ENCODE measurements around the gene ABCA7. TPM values are rescaled to one million over a fixed set of nuclear protein-coding genes. Genes with fewer than 3 reads are reported as not detected.

The ABCA7 gene
- total RNA-seq, 1 donor from 2014 or later: 16.7 TPM

DNA sequence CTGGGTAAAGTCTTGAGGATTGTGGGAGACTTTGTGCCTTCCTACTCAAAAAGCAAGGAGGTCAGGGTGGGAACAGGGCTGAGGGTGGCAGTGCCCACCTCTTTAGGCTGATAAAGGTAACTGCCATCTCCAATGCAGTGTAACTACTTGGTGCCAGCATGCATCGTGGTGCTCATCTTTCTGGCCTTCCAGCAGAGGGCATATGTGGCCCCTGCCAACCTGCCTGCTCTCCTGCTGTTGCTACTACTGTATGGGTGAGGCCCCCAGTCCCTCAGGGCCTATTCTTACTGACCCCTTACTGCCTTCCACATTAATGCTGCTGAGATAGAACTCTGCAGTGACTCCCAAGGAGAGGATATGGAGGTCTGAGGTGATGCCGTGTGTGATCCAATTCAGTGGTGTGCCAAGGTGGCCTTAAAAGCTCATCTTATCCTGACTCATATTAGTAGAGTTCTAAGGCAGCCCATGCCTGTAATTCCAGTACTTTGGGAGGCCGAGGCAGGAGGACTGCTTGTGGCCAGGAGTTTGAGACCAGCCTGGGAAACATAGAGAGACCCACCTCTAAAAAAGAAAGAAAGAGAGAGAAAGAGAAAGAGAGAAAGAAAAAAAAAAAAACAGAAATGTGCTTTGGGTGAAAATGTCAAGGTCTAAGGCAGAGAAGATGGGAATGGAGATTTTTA is 17.4 kb downstream of the ABCA7 start:
- TF ChIP-seq, protein P1, sequence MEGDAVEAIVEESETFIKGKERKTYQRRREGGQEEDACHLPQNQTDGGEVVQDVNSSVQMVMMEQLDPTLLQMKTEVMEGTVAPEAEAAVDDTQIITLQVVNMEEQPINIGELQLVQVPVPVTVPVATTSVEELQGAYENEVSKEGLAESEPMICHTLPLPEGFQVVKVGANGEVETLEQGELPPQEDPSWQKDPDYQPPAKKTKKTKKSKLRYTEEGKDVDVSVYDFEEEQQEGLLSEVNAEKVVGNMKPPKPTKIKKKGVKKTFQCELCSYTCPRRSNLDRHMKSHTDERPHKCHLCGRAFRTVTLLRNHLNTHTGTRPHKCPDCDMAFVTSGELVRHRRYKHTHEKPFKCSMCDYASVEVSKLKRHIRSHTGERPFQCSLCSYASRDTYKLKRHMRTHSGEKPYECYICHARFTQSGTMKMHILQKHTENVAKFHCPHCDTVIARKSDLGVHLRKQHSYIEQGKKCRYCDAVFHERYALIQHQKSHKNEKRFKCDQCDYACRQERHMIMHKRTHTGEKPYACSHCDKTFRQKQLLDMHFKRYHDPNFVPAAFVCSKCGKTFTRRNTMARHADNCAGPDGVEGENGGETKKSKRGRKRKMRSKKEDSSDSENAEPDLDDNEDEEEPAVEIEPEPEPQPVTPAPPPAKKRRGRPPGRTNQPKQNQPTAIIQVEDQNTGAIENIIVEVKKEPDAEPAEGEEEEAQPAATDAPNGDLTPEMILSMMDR (IDR thresholded peaks at IDR 0.05): peak; percentile 57
- H3K4me3 Mint-ChIP-seq (ENCODE audit: unreplicated experiment): no peak overlapping the region
- no peaks in the 10 kb centered on the region for H3K9me3 Mint-ChIP-seq (ENCODE audit: unreplicated experiment)
- H3K4me1 Mint-ChIP-seq (ENCODE audit: unreplicated experiment): no peaks in the 10 kb centered on the region
- H3K27me3 Mint-ChIP-seq (ENCODE audit: unreplicated experiment): no peaks in the 10 kb centered on the region
- no peaks in the 10 kb centered on the region for H3K36me3 Mint-ChIP-seq (ENCODE audit: unreplicated experiment)
- H3K27ac Mint-ChIP-seq (ENCODE audit: unreplicated experiment): no peak overlapping the region
- DNase-seq (ENCODE audit: extremely low spot score, unreplicated experiment): no peak

DNA sequence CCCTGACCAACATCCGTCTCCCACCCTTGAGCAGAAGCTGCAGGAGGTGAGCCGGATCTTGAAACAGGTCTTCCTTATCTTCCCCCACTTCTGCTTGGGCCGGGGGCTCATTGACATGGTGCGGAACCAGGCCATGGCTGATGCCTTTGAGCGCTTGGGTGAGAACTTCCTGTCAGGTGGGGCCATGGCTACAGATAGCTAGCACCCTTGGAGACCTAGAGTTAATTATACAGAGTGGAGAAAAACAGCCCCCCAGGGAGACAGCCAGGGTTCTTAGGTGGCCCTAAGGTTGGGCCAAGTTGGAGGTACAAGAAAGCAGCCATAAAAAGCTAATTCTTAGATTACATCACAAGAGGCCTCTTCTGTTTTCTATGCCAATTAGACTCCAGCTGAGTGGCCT is 18.2 kb downstream of the ABCA7 start:
- no peaks in the 10 kb centered on the region for H3K27me3 Mint-ChIP-seq (ENCODE audit: unreplicated experiment)
- H3K9me3 Mint-ChIP-seq (ENCODE audit: unreplicated experiment): no peaks in the 10 kb centered on the region
- H3K4me3 Mint-ChIP-seq (ENCODE audit: unreplicated experiment): no peak overlapping the region
- H3K27ac Mint-ChIP-seq (ENCODE audit: unreplicated experiment): no peak overlapping the region
- no peaks in the 10 kb centered on the region for H3K4me1 Mint-ChIP-seq (ENCODE audit: unreplicated experiment)
- no peak for DNase-seq (ENCODE audit: extremely low spot score, unreplicated experiment)
- TF ChIP-seq, protein P1 (IDR thresholded peaks at IDR 0.05): no peak
- no peaks in the 10 kb centered on the region for H3K36me3 Mint-ChIP-seq (ENCODE audit: unreplicated experiment)

DNA sequence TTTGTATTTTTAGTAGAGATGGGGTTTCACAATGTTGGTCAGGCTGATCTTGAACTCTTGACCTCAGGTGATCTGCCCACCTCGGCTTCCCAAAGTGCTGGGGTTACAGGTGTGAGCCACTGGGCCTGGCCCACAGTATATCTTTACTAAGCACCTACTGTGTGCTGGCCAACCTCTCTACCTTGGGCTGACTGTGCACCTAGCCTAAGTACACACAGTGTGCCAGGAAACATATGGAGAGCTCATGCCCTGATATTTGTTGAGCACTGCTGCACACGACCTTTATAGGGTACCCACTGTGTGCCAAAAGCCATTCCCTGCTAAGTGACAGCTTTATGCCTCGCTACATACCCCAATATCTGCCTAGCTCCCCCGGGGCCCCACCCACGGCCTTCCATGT is 20.8 kb downstream of the ABCA7 start:
- Mint-ChIP-seq H3K4me3 (ENCODE audit: unreplicated experiment) (no peak overlapping the region), H3K4me1 (ENCODE audit: unreplicated experiment) (peaks cover 6% of the 10 kb centered on the region), H3K9me3 (ENCODE audit: unreplicated experiment) (no peaks in the 10 kb centered on the region), H3K36me3 (ENCODE audit: unreplicated experiment) (no peaks in the 10 kb centered on the region), H3K27ac (ENCODE audit: unreplicated experiment) (no peak overlapping the region), H3K27me3 (ENCODE audit: unreplicated experiment) (no peaks in the 10 kb centered on the region)
- TF ChIP-seq, protein P1 (IDR thresholded peaks at IDR 0.05): no peak
- no peak for DNase-seq (ENCODE audit: extremely low spot score, unreplicated experiment)

DNA sequence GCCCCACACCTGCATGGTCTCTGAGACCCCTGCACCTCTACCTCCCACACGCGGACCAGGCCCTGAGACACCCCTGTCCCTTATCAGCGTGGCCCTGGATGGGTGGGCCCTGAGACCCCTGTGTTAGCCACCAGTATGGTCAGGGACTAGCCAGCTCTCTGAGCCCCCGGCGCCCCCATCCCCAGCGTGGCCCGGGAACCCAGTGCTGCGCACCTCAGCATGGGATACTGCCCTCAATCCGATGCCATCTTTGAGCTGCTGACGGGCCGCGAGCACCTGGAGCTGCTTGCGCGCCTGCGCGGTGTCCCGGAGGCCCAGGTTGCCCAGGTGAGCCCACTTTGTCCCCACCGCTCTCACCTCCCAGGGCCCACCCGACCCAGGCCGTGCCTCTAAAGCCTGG is 22.1 kb downstream of the ABCA7 start:
- no peaks in the 10 kb centered on the region for H3K9me3 Mint-ChIP-seq (ENCODE audit: unreplicated experiment)
- no peak overlapping the region for H3K4me3 Mint-ChIP-seq (ENCODE audit: unreplicated experiment)
- TF ChIP-seq, protein P1 (IDR thresholded peaks at IDR 0.05): no peak
- no peaks in the 10 kb centered on the region for H3K36me3 Mint-ChIP-seq (ENCODE audit: unreplicated experiment)
- H3K27me3 Mint-ChIP-seq (ENCODE audit: unreplicated experiment): no peaks in the 10 kb centered on the region
- no peak overlapping the region for H3K27ac Mint-ChIP-seq (ENCODE audit: unreplicated experiment)
- DNase-seq (ENCODE audit: extremely low spot score, unreplicated experiment): no peak
- peaks cover 11% of the 10 kb centered on the region for H3K4me1 Mint-ChIP-seq (ENCODE audit: unreplicated experiment)

DNA sequence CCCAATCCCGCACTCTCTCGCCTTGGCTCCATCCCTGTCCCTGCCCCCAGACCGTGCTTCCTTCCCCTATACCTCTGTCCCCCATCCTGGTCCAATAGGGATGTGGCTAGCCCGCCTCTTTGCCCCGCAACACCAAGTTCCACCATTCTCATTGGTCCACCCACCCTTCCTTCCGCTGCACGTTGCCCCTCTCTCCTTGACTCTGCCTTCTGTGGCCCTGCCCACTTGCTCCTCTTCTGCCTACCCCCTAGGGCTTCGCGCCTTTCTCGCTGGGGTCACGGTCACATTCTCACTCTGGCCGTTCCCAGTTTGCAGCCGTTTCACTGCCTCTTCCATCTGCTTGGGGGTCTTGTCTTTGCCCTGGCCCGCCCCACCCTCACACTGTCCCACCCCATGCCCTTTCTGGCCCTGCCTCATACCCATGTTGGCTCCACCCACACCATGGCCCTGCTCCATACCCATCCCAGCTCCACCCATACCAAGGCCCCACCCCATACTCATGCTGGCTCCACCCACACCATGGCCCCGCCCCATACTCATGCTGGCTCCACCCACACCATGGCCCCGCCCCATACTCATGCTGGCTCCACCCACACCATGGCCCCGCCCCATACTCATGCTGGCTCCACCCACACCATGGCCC is 22.6 kb downstream of the ABCA7 start:
- Mint-ChIP-seq H3K27ac (ENCODE audit: unreplicated experiment) (no peak overlapping the region), H3K4me3 (ENCODE audit: unreplicated experiment) (no peak overlapping the region), H3K27me3 (ENCODE audit: unreplicated experiment) (no peaks in the 10 kb centered on the region)

More for the DNA sequence above, 22.6 kb downstream of the ABCA7 start:
- Mint-ChIP-seq H3K9me3 (ENCODE audit: unreplicated experiment) (no peaks in the 10 kb centered on the region), H3K36me3 (ENCODE audit: unreplicated experiment) (no peaks in the 10 kb centered on the region), H3K4me1 (ENCODE audit: unreplicated experiment) (peaks cover 11% of the 10 kb centered on the region)
- no peak for DNase-seq (ENCODE audit: extremely low spot score, unreplicated experiment)
- TF ChIP-seq, protein P1 (IDR thresholded peaks at IDR 0.05): no peak
